Stimulated activated CD4-positive, alpha-beta T cell treated with anti-CD3 and anti-CD28 coated beads, Interleukin-4, amount 100 ng/mL, for 4 hours (primary cell): ENCODE data around the gene CDC42BPB.
"Not testable (repeated sequence)": the region's sequence is repeated elsewhere in the genome, so short reads cannot be mapped to it uniquely, and the experiment has no call there.

Experiments used
- DNase-seq, 2 experiments: peaks; one replicate each; pipeline ENCODE4 v3.0.0-alpha.2; 2020

CDC42BPB gene

GRCh38 chr14:102907980-102908730, 149.2 kb downstream of the CDC42BPB start:
- no peak for DNase-seq

- DNase-seq: no peak
These were observed 150.0 kb downstream of the CDC42BPB start for GRCh38 chr14:102907303-102907844.

GRCh38 chr14:102906616-102907302, 150.6 kb downstream of the CDC42BPB start:
- no peak for DNase-seq

GRCh38 chr14:102905116-102906108, 151.9 kb downstream of the CDC42BPB start:
- DNase-seq: no peak

GRCh38 chr14:102903889-102904512, 153.3 kb downstream of the CDC42BPB start:
- DNase-seq: no peak

- no peak for DNase-seq
These were observed 154.0 kb downstream of the CDC42BPB start for GRCh38 chr14:102903248-102903888.

- DNase-seq: no peak
These were observed 154.7 kb downstream of the CDC42BPB start for GRCh38 chr14:102902523-102903247.

GRCh38 chr14:102902086-102902485, 155.3 kb downstream of the CDC42BPB start:
- no peak for DNase-seq

- DNase-seq: no peak
These were observed 155.7 kb downstream of the CDC42BPB start for GRCh38 chr14:102901633-102902032.

- no peak for DNase-seq
These were observed 156.4 kb downstream of the CDC42BPB start for GRCh38 chr14:102900631-102901571.

- DNase-seq: no peak
These were observed 157.8 kb downstream of the CDC42BPB start for GRCh38 chr14:102899516-102899900.

GRCh38 chr14:102898776-102899515, 158.4 kb downstream of the CDC42BPB start:
- DNase-seq: no peak

- no peak for DNase-seq
These were observed 159.1 kb downstream of the CDC42BPB start for GRCh38 chr14:102898298-102898697.

- no peak for DNase-seq
These were observed 159.9 kb downstream of the CDC42BPB start for GRCh38 chr14:102897299-102898027.

- DNase-seq: not testable (repeated sequence)
These were observed 160.6 kb downstream of the CDC42BPB start for GRCh38 chr14:102896735-102897134.

- no peak for DNase-seq
These were observed 163.9 kb downstream of the CDC42BPB start for GRCh38 chr14:102893452-102893851.

GRCh38 chr14:102892651-102893050, 164.7 kb downstream of the CDC42BPB start:
- no peak for DNase-seq

- DNase-seq: no peak
These were observed 165.8 kb downstream of the CDC42BPB start for GRCh38 chr14:102891556-102891955.
